Measurements from ENCODE around the gene ZDHHC19.
"Not testable (repeated sequence)": the region's sequence is repeated elsewhere in the genome, so short reads cannot be mapped to it uniquely, and the experiment has no call there.

Gene ZDHHC19

DNA sequence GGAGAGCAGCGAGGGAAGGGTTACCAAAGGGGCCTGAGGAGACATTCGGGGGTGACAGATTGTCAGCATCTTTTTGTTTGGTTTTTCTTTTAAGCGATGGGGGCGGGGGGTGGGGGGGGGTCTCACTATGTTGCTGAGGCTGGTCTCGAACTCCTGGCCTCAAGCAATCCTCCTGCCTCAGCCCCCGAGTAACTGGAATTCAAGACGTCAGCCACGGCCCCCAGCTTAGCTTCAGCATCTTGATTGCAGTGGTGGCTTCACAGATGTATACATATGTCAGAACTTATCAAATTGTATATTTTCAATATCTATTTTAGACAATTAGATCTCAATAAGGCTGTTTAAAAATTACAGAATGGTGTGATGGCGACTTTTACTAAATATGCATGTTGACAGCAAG lies 30.9 kb downstream of the ZDHHC19 start:
- in situ Hi-C loops (cut with MboI; ENCODE audit: low sequenced_read_pairs): no loop called here

GRCh38 chr3:196179380-196180308 lies 31.6 kb downstream of the ZDHHC19 start:
- in situ Hi-C loops (cut with MboI; ENCODE audit: low sequenced_read_pairs): no loop called here

DNA sequence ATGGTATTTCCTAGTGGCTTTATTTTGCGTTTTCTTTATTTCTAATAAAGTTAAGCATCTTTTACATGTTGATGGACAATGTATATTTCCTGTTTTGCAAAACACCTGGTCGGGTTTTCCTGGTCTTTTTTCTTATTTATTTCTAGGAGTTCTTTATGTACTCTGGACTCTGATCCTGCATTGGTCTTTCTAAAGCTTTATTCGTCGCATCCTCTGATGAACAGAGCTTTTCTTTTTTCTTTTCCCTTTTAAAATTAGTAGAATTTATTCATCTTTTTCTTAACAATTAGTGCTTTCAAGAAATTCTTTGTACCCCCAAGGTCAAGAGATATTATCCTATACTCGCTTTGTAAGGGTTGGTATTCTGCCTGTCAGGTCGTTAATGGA lies 32.2 kb downstream of the ZDHHC19 start:
- in situ Hi-C loops (cut with MboI; ENCODE audit: low sequenced_read_pairs): no loop called here

DNA sequence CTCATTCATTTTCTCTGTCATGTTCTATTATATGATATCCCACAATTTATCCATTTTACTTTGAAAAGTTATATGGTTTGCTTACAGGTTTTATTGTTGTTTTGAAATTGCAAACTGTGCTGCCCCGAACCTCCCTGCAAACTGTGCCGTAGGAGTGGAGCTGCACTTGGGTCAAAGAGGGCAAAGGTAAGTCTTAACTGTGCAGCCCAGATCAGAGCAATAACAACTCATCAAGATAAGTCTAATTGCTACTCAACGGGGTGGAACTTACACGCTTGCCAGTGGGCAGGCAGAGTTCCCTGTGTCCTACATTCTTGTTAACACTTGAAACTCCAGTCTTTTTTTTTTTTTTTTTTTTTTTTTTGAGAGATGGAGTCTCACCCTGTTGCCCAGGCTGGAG lies 33.2 kb downstream of the ZDHHC19 start:
- in situ Hi-C loops (cut with MboI; ENCODE audit: low sequenced_read_pairs): no loop called here

DNA sequence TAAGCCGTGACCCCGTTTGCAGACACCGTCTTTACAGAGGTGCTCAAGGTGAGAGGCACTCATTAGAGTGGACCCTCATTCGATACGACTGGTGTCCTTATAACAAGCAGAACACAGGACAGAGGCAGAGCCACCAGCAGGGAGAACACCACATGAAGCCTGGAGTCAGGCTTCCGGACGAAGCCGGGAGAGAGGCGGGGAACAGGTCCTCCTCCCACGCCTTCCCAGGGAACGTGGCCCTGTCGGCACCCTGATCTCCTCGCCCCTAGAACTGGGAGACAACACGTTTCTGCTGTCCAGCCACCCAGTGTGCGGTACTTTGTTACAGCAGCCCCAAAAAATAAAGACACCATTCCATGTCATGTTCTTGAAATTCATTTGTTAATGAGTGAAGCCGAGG lies 33.6 kb downstream of the ZDHHC19 start:
- in situ Hi-C loops (cut with MboI; ENCODE audit: low sequenced_read_pairs): no loop called here

DNA sequence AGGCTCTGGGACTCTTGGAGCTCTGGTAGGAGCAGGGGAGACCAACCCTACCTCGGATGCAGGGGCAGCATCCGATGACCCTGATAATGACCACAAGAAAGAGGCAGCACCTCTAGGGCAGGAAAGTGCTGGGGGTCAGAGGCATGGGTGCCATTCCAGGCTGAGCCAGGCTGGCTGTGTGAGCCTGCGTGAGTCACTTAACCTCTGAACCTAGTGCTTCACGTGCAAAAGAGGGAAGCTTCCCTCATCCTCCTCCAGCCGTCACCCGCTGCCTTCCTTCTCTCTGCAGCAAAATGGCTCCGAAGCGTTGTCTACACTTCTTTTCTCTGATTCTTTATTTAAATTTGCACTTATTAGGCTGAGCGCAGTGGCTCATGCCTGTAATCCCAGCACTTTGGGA lies 35.5 kb downstream of the ZDHHC19 start:
- in situ Hi-C loops (cut with MboI; ENCODE audit: low sequenced_read_pairs): no loop called here

DNA sequence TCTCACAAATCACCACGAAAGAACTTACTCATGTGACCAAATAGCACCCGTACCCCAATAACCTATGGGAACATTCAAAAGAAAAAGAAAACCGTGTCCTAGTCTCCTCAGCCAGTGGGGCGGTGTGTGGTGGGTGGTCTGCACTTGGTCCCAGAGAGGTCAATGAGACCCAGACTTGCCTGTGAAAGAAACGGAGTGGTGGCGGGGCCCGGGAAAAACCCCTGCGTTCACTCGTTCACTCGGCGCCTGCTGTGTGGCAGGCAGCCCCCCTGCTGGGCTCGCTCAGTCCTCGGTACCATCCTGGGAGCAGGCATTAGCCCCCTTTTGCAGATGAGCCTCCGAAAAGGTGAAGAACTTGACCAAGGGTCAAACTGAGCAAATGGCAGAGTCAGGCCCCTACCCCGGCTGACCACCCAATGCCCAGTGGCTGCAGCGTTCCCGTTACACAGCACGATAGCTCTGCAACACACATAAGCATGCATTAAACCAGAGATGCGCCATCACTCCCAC lies 36.0 kb downstream of the ZDHHC19 start:
- in situ Hi-C loops (cut with MboI; ENCODE audit: low sequenced_read_pairs): no loop called here

GRCh38 chr3:196174652-196175051 lies 36.5 kb downstream of the ZDHHC19 start:
- in situ Hi-C loops (cut with MboI; ENCODE audit: low sequenced_read_pairs): no loop called here

DNA sequence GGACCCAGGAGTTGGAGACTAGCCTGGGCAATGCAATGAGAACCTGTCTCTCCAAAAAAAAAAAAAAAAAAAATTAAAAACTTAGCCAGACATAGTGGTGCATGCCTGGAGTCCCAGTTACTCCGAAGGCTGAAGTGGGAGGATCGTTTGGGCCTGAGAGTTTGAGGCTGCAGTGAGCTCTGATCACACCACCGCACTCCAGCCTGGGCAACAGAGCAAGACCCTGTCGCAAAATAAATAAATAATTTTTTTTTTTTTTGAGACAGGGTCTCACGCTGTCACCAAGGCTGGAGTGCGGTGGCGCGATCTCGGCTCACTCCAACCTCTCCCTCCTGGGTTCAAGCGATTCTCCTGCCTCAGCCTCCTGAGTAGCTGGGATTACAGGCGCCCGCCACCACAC lies 40.9 kb downstream of the ZDHHC19 start:
- in situ Hi-C loops (cut with MboI; ENCODE audit: low sequenced_read_pairs): not testable (repeated sequence)

DNA sequence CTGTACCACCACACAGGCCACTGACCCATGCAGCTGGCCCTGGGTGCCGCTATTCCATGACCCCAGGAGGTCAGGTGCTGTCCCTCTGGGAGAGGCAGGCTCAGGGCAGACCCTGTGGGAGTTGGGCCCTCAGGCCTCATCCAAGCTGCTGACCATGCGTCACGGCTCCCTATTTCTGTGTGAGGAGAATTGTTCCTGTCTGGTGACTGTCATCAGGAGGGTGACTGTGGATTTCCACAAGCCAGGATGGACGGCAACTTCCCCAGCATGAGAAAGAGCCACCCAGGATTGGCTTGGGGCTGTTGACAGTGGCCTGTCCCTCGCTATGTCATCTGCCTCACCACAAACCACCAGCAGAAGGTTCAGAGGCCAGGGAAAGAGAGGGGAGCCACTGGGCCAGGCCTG lies 41.4 kb downstream of the ZDHHC19 start:
- in situ Hi-C loops (cut with MboI; ENCODE audit: low sequenced_read_pairs): no loop called here

DNA sequence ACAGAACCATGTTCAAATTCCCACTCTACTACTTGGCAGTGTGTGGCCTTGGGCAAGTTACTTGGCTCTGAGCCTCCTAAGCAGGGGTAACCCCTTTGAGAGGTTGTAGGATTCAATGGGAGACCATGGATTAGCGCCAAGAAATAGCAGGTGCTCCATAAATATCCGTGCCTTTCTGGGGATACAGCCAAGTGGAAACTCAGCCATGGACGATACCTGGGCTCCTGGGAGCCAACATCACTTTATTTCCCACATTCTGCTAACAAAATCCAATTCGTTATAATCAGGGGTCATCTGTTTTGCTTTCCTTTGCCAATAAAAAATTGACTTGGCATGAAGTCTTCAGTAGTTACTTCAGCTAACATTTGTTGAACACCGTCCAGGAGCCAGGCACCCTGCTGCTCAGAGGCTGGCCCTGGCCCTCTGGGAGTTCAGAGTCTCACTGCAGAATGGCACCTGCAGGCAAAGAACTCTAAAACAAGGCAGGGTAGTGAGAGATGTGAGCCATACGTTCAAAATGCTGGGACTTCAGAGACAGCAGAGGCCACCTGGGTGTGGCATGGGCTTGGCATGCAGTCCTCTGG lies 42.3 kb downstream of the ZDHHC19 start:
- in situ Hi-C loops (cut with MboI; ENCODE audit: low sequenced_read_pairs): no loop called here

DNA sequence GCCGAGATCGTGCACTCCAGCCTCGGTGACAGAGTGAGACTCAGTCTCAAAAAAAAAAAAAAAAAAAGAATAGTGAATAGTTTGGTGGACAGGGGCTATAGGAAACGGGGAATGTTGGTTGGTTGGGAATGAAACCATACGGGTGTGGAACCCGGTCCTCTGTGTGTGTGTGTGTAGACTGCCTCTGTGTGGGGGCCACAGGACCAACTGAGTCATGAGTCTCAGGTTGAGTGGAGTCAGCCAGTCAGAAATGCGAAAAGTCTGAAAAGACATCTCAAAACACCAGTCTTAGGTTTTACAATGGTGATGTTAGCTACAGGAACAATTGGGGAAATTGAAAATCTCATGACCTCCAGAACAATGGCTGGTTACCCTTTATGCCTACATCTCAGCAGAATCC lies 44.5 kb downstream of the ZDHHC19 start:
- in situ Hi-C loops (cut with MboI; ENCODE audit: low sequenced_read_pairs): no loop called here

DNA sequence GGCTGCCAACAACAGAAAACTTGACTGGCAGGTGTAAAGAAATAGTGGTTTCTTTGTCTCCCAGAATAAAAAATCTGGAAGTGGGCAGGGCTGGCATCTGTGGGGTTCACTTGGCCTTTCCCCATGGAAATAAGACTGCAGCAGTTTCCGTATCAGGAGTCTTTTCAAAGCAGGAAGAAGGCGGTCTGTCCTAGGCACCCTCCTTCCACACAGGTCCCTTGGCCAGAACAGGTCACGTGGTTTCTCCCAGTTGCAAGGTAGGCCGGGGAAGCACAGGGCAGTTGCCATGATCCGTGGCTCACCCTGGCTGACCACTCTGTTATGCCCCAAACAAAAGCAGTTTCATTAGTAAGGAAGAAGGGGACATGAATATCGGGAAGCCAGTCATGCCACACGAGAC lies 45.4 kb downstream of the ZDHHC19 start:
- in situ Hi-C loops (cut with MboI; ENCODE audit: low sequenced_read_pairs): no loop called here

GRCh38 chr3:196165006-196165575 lies 46.1 kb downstream of the ZDHHC19 start:
- in situ Hi-C loops (cut with MboI; ENCODE audit: low sequenced_read_pairs): not testable (repeated sequence)

DNA sequence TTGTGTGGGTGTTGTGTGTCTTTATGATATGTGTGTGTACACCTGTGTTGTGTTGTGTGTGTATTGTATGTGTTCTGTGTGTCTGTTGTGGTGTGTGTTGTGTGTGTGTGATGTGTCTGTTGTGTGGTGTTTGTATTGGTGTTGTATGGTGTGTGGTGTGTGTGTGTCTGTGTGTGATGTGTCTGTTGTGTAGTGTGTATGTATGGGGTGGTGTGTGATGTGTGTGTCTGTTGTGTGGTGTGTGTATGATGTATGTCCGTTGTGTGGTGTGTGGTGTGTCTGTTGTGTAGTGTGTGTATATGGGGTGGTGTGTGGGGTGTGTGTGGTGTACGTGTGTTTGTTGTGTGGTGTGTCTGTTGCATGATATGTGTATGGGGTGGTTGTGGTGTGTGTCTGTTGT lies 46.6 kb downstream of the ZDHHC19 start:
- in situ Hi-C loops (cut with MboI; ENCODE audit: low sequenced_read_pairs): no loop called here

DNA sequence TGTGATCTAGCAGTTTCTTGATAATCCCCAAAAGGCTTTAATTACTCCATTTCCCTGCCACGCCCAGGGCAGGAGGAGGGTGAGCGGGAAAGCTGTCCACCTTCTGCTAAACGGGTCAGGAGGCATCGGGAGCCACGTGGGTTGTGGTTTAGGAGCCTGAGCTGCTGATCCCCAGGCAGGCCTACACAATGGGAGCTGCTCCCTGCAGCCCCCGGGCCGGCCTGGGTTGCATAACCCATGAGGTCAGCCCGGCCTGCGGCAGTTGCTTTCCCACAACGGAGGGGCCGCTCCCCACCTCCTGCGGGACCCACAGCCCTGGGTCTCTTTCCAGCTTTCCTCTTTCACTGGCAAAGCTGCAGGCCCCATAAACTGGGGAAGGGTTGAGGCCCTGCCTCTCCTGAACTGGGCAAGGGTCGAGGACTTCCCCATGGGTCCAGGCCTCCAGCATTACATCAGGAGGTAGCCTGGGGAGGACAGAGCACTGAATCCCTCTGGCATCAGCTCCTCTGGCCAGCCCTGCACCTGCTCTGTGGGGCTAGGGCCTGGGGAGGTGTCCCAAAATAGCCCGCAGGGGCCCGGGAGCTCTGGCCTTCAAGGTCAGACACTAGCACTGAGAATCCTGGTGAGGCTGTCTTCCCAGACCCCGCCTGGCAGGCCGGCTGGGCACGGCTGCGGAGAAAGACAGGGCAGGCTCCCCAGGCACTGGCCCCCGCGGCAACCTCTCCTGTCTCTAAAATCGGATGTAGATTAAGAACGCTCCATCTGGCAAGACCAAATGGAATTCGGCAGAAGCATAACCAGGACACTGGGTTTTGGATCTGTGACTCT lies 47.3 kb downstream of the ZDHHC19 start:
- in situ Hi-C loops (cut with MboI; ENCODE audit: low sequenced_read_pairs): no loop called here

DNA sequence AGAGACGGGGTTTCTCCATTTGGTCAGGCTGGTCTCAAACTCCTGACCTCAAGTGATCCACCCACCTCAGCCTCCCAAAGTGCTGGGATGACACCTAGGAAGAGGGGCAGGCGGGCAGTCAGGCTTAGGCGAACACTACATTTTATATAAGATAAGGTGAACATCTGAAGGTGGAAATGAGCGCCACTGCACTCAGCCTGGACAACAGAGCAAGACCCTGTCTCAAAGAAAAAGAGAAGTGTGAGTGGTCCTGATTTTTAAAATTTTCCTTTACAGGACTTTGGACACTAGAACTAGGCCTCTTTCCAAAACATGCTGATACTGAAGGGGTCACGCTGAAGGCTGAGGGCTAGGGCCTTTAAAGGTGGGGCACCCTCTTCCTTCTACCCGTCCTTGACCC lies 48.0 kb downstream of the ZDHHC19 start:
- in situ Hi-C loops (cut with MboI; ENCODE audit: low sequenced_read_pairs): no loop called here

- in situ Hi-C loops (cut with MboI; ENCODE audit: low sequenced_read_pairs): no loop called here
Measured at GRCh38 chr3:196162679-196163078, 48.5 kb downstream of the ZDHHC19 start.

GRCh38 chr3:196159952-196160804 lies 51.0 kb downstream of the ZDHHC19 start:
- in situ Hi-C loops (cut with MboI; ENCODE audit: low sequenced_read_pairs): no loop called here

DNA sequence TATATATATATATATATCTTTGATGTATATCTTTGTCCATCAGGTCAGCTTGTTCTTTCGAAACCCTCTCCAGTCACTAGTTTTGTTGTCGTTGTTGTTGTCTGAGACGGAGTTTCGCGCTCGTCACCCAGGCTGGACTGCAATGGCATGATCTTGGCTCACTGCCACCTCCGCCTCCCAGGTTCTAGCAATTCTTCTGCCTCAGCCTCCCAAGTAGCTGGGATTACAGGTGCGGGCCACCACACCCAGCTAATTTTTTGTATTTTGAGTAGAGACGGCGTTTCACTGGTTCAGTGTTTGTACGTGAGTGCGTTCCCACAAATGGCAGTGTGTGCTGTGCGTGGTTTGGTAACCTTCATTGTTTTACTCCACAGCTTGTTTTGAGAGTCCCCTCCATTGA lies 51.7 kb downstream of the ZDHHC19 start:
- in situ Hi-C loops (cut with MboI; ENCODE audit: low sequenced_read_pairs): no loop called here

Data from HL-60/S4 treated with retinoic acid at 250 ng/mL for 4 days and 3 days (cell line).